ENCODE results near the gene MAPK1. TPM values are rescaled to one million over a fixed set of nuclear protein-coding genes. Genes with fewer than 3 reads are reported as not detected.
"Not testable (repeated sequence)": the region's sequence is repeated elsewhere in the genome, so short reads cannot be mapped to it uniquely, and the experiment has no call there.

Gene MAPK1
- total RNA-seq, 1 donor: 46.3 TPM

GRCh38 chr22:21894799-21895198 lies 27.4 kb upstream of the MAPK1 start:
- Histone ChIP-seq H2AFZ (ENCODE audit: low read length) (no peak overlapping the region), H3K36me3 (ENCODE audit: insufficient read depth, low read length) (no peaks in the 10 kb centered on the region), H3K9me3 (ENCODE audit: low read depth, low read length) (no peaks in the 10 kb centered on the region), H4K20me1 (ENCODE audit: insufficient read depth, low read length) (no peaks in the 10 kb centered on the region), H3K27ac (ENCODE audit: low read depth, low read length) (no peak overlapping the region), H3K4me2 (ENCODE audit: insufficient read depth, low read length) (no peak overlapping the region), H3K4me3 (ENCODE audit: insufficient read depth, low read length) (no peak overlapping the region), H3K79me2 (ENCODE audit: insufficient read depth, low read length) (no peaks in the 10 kb centered on the region), H3K4me1 (ENCODE audit: insufficient read depth, low read length) (no peaks in the 10 kb centered on the region), H3K27me3 (ENCODE audit: insufficient read depth, low read length) (no peaks in the 10 kb centered on the region)
- TF ChIP-seq CTCF (IDR thresholded peaks at IDR 0.05; ENCODE audit: extremely low read depth, low read depth, low read length): no peak
- no peak for DNase-seq (ENCODE audit: insufficient read length, low spot score, missing footprints)

GRCh38 chr22:21889251-21889990 lies 22.0 kb upstream of the MAPK1 start:
- H2AFZ ChIP-seq (ENCODE audit: low read length): no peak overlapping the region
- H3K27ac ChIP-seq (ENCODE audit: low read depth, low read length): no peak overlapping the region
- no peak overlapping the region for H3K4me3 ChIP-seq (ENCODE audit: insufficient read depth, low read length)
- no peaks in the 10 kb centered on the region for H3K79me2 ChIP-seq (ENCODE audit: insufficient read depth, low read length)
- H3K9me3 ChIP-seq (ENCODE audit: low read depth, low read length): no peaks in the 10 kb centered on the region
- H3K4me1 ChIP-seq (ENCODE audit: insufficient read depth, low read length): no peaks in the 10 kb centered on the region
- TF ChIP-seq CTCF (IDR thresholded peaks at IDR 0.05; ENCODE audit: extremely low read depth, low read depth, low read length): no peak
- H4K20me1 ChIP-seq (ENCODE audit: insufficient read depth, low read length): no peaks in the 10 kb centered on the region
- no peaks in the 10 kb centered on the region for H3K27me3 ChIP-seq (ENCODE audit: insufficient read depth, low read length)
- H3K4me2 ChIP-seq (ENCODE audit: insufficient read depth, low read length): no peak overlapping the region
- DNase-seq (ENCODE audit: insufficient read length, low spot score, missing footprints): no peak
- H3K36me3 ChIP-seq (ENCODE audit: insufficient read depth, low read length): no peaks in the 10 kb centered on the region

GRCh38 chr22:21887841-21888240 lies 20.4 kb upstream of the MAPK1 start:
- Histone ChIP-seq H4K20me1 (ENCODE audit: insufficient read depth, low read length) (no peaks in the 10 kb centered on the region), H3K27me3 (ENCODE audit: insufficient read depth, low read length) (no peaks in the 10 kb centered on the region), H3K36me3 (ENCODE audit: insufficient read depth, low read length) (no peaks in the 10 kb centered on the region), H3K4me2 (ENCODE audit: insufficient read depth, low read length) (no peak overlapping the region), H3K9me3 (ENCODE audit: low read depth, low read length) (no peaks in the 10 kb centered on the region), H3K27ac (ENCODE audit: low read depth, low read length) (no peak overlapping the region), H3K4me3 (ENCODE audit: insufficient read depth, low read length) (no peak overlapping the region), H3K4me1 (ENCODE audit: insufficient read depth, low read length) (no peaks in the 10 kb centered on the region), H3K79me2 (ENCODE audit: insufficient read depth, low read length) (no peaks in the 10 kb centered on the region), H2AFZ (ENCODE audit: low read length) (no peak overlapping the region)
- no peak for DNase-seq (ENCODE audit: insufficient read length, low spot score, missing footprints)
- TF ChIP-seq CTCF (IDR thresholded peaks at IDR 0.05; ENCODE audit: extremely low read depth, low read depth, low read length): no peak

- not testable (repeated sequence) for H3K4me2 ChIP-seq (ENCODE audit: insufficient read depth, low read length)
Observed at GRCh38 chr22:21883930-21884329, 16.5 kb upstream of the MAPK1 start.

GRCh38 chr22:21882754-21883333 lies 15.4 kb upstream of the MAPK1 start:
- not testable (repeated sequence) for DNase-seq (ENCODE audit: insufficient read length, low spot score, missing footprints); H4K20me1 ChIP-seq (ENCODE audit: insufficient read depth, low read length); H3K9me3 ChIP-seq (ENCODE audit: low read depth, low read length); H3K36me3 ChIP-seq (ENCODE audit: insufficient read depth, low read length); H3K27ac ChIP-seq (ENCODE audit: low read depth, low read length); H3K79me2 ChIP-seq (ENCODE audit: insufficient read depth, low read length); H2AFZ ChIP-seq (ENCODE audit: low read length); H3K4me2 ChIP-seq (ENCODE audit: insufficient read depth, low read length); H3K4me3 ChIP-seq (ENCODE audit: insufficient read depth, low read length); H3K27me3 ChIP-seq (ENCODE audit: insufficient read depth, low read length); H3K4me1 ChIP-seq (ENCODE audit: insufficient read depth, low read length)

More at GRCh38 chr22:21883930-21884329, 16.5 kb upstream of the MAPK1 start:
- not testable (repeated sequence) for H4K20me1 ChIP-seq (ENCODE audit: insufficient read depth, low read length); H3K79me2 ChIP-seq (ENCODE audit: insufficient read depth, low read length); H3K9me3 ChIP-seq (ENCODE audit: low read depth, low read length); H3K4me1 ChIP-seq (ENCODE audit: insufficient read depth, low read length); DNase-seq (ENCODE audit: insufficient read length, low spot score, missing footprints); H3K36me3 ChIP-seq (ENCODE audit: insufficient read depth, low read length); H3K27ac ChIP-seq (ENCODE audit: low read depth, low read length); H2AFZ ChIP-seq (ENCODE audit: low read length); H3K4me3 ChIP-seq (ENCODE audit: insufficient read depth, low read length); H3K27me3 ChIP-seq (ENCODE audit: insufficient read depth, low read length)
